Measurements from ENCODE around the gene RPL26. TPM values are rescaled to one million over a fixed set of nuclear protein-coding genes. Genes with fewer than 3 reads are reported as not detected.

RPL26 gene
- total and polyA plus RNA-seq, 2 donors (not counting 1 experiment from before 2014, with no cell fraction given), result 2,684 to 4,449 TPM

DNA sequence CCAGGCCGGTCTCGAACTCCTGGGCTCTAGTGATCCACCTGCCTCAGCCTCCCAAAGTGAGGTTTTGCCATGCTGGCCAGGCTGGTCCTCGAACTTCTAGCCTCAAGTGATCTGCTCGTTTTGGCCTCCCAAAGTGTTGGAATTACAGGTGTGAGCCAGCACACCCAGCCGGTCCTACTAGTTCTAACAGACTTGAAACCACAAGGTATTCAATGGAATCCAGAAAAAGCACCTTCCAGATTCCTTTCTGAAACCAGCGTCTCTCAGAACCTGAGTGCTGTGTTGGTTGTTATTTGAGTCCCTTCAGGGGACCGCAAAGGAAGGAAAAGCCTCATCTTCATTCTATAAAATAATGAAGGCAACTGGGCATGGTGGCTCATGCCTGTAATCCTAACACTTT lies 10.6 kb downstream of the RPL26 start:
- Histone ChIP-seq H3K9ac (ENCODE audit: low read length) (no peak overlapping the region), H3K27ac (ENCODE audit: low read length in 2 of 2) (no peak overlapping the region), H4K20me1 (ENCODE audit: control insufficient read depth, insufficient read depth, low read length, poor library complexity, severe bottlenecking) (peaks cover 7% of the 10 kb centered on the region), H3K27me3 (replicated peaks in 1 of 4; ENCODE audit: control extremely low read depth in 1 of 4, control insufficient read depth in 3 of 4, insufficient read depth in 4 of 4, low read length in 3 of 4) (no peaks in the 10 kb centered on the region), H3K9me3 (ENCODE audit: control extremely low read depth in 1 of 3, control insufficient read depth in 2 of 3, insufficient read depth in 1 of 3, low read length in 2 of 3) (no peaks in the 10 kb centered on the region), H2AFZ (ENCODE audit: insufficient read depth, low read depth, low read length, poor library complexity, severe bottlenecking) (no peak overlapping the region), H3K4me2 (replicated peaks; ENCODE audit: low read depth, low read length, poor library complexity, severe bottlenecking) (no peak overlapping the region), H3K4me3 (ENCODE audit: control extremely low read depth in 1 of 5, extremely low read depth in 1 of 5, insufficient read depth in 1 of 5, low read depth in 2 of 5, low read length in 4 of 5) (no peak overlapping the region), H3K79me2 (ENCODE audit: control insufficient read depth, insufficient read depth, low read length) (peaks cover 14% of the 10 kb centered on the region), H3K4me1 (ENCODE audit: control insufficient read depth in 2 of 2, insufficient read depth in 2 of 2, low read length in 2 of 2) (peaks cover 26 to 30% of the 10 kb centered on the region in 2 donors), H3K36me3 (replicated peaks in 1 of 2; ENCODE audit: control extremely low read depth in 1 of 2, control insufficient read depth in 1 of 2, extremely low read depth in 1 of 2, insufficient read depth in 2 of 2, low read length in 1 of 2) (peaks cover 1 to 20% of the 10 kb centered on the region in 2 experiments)
- Mint-ChIP-seq H3K27me3 (no peaks in the 10 kb centered on the region), H3K4me1 (peaks cover 37% of the 10 kb centered on the region), H3K4me3 (no peak overlapping the region), H3K27ac (no peak overlapping the region), H3K9me3 (ENCODE audit: insufficient read depth) (no peaks in the 10 kb centered on the region)
- WGBS (ENCODE audit: insufficient coverage), result 91% methylated on average over 5 of the region's 7 CpGs
- no peak for DNase-seq
- CTCF ChIA-PET, result no interaction called here
- TF ChIP-seq, protein P1, sequence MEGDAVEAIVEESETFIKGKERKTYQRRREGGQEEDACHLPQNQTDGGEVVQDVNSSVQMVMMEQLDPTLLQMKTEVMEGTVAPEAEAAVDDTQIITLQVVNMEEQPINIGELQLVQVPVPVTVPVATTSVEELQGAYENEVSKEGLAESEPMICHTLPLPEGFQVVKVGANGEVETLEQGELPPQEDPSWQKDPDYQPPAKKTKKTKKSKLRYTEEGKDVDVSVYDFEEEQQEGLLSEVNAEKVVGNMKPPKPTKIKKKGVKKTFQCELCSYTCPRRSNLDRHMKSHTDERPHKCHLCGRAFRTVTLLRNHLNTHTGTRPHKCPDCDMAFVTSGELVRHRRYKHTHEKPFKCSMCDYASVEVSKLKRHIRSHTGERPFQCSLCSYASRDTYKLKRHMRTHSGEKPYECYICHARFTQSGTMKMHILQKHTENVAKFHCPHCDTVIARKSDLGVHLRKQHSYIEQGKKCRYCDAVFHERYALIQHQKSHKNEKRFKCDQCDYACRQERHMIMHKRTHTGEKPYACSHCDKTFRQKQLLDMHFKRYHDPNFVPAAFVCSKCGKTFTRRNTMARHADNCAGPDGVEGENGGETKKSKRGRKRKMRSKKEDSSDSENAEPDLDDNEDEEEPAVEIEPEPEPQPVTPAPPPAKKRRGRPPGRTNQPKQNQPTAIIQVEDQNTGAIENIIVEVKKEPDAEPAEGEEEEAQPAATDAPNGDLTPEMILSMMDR (IDR thresholded peaks at IDR 0.05), result no peak
- TF ChIP-seq EZH2 (IDR thresholded peaks at IDR 0.05; ENCODE audit: borderline replicate concordance, insufficient read depth, low read depth, low read length, poor library complexity, severe bottlenecking), result no peak
- no peak for ATAC-seq (ENCODE audit: low read depth)
- POLR2A ChIA-PET, result no interaction called here
- intact Hi-C loops (cut with micrococcal nuclease), result no loop called here

DNA sequence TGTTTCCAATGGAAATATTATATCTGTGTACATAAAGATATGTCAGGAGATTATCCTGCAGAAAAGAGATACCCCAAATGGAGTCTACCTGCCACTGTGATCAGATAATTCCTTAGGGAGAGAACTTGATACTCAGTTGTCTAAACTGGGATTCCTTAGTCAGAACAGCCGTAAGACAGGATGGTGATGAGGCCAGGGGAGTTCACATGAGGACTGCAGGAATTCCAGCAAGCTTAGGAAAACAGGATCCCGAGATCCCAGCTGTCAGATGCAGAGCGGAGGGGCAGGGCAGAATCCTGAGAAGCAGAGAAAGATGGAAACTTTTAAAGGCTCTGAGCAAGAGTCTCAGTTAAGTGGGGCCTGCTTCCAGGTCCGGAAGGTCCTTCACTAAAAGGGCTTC lies 11.2 kb downstream of the RPL26 start:
- Histone ChIP-seq H3K79me2 (ENCODE audit: control insufficient read depth, insufficient read depth, low read length) (peaks cover 14% of the 10 kb centered on the region), H4K20me1 (ENCODE audit: control insufficient read depth, insufficient read depth, low read length, poor library complexity, severe bottlenecking) (peaks cover under 1% of the 10 kb centered on the region), H3K27ac (ENCODE audit: low read length in 2 of 2) (no peak overlapping the region), H3K27me3 (replicated peaks in 1 of 4; ENCODE audit: control extremely low read depth in 1 of 4, control insufficient read depth in 3 of 4, insufficient read depth in 4 of 4, low read length in 3 of 4) (no peaks in the 10 kb centered on the region), H3K36me3 (replicated peaks in 1 of 2; ENCODE audit: control extremely low read depth in 1 of 2, control insufficient read depth in 1 of 2, extremely low read depth in 1 of 2, insufficient read depth in 2 of 2, low read length in 1 of 2) (peaks cover 1 to 14% of the 10 kb centered on the region in 2 experiments), H3K9me3 (ENCODE audit: control extremely low read depth in 1 of 3, control insufficient read depth in 2 of 3, insufficient read depth in 1 of 3, low read length in 2 of 3) (no peaks in the 10 kb centered on the region), H2AFZ (ENCODE audit: insufficient read depth, low read depth, low read length, poor library complexity, severe bottlenecking) (no peak overlapping the region), H3K4me1 (ENCODE audit: control insufficient read depth in 2 of 2, insufficient read depth in 2 of 2, low read length in 2 of 2) (peaks cover 22 to 26% of the 10 kb centered on the region in 2 donors), H3K4me2 (replicated peaks; ENCODE audit: low read depth, low read length, poor library complexity, severe bottlenecking) (no peak overlapping the region), H3K4me3 (ENCODE audit: control extremely low read depth in 1 of 5, extremely low read depth in 1 of 5, insufficient read depth in 1 of 5, low read depth in 2 of 5, low read length in 4 of 5) (no peak overlapping the region), H3K9ac (ENCODE audit: low read length) (no peak overlapping the region)
- no peak for ATAC-seq (ENCODE audit: low read depth)
- POLR2A ChIA-PET, result no interaction called here
- TF ChIP-seq EZH2 (IDR thresholded peaks at IDR 0.05; ENCODE audit: borderline replicate concordance, insufficient read depth, low read depth, low read length, poor library complexity, severe bottlenecking), result no peak
- TF ChIP-seq, protein P1 (IDR thresholded peaks at IDR 0.05), result no peak
- CTCF ChIA-PET, result no interaction called here
- Mint-ChIP-seq H3K4me1 (peaks cover 32% of the 10 kb centered on the region), H3K4me3 (no peak overlapping the region), H3K9me3 (ENCODE audit: insufficient read depth) (no peaks in the 10 kb centered on the region), H3K27me3 (no peaks in the 10 kb centered on the region), H3K27ac (no peak overlapping the region)
- no peak for DNase-seq
- intact Hi-C loops (cut with micrococcal nuclease), result no loop called here
- WGBS (ENCODE audit: insufficient coverage), result 97% methylated on average over 3 of the region's 4 CpGs
